GM18511 (cell line): Measurements from ENCODE around the gene EMD.
A peak's percentile ranks its signal among the peaks of the same experiment; 100 is the strongest.

ENCODE experiments used
- ATAC-seq: cut with Tn5 transposase; IDR thresholded peaks from one replicate; pipeline ENCODE4 v1.9.1; 2021; ENCODE audit warnings: mild to moderate bottlenecking, moderate library complexity; ENCODE audit not compliant: unreplicated experiment

EMD gene

DNA sequence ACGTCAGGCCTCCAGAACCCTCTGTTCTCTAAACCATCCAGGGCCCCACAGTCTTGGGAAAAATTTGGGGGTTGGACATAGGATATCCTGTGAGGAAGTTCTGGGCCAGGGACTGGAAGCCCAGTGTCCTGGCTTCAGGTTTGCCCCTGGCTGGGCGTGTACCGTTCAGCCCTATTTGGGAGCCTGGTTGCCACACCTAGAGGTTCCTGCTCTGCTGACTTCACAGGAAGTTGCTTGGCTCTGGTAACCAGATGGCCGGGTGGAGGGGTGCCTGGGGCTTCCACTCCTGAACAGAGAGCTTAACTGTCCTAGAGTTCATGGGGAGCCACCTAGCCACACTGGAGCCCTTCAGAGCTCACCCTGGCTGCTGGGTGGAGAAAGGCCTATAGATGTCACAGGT lies 33.4 kb downstream of the EMD start:
- ATAC-seq: no peak

DNA sequence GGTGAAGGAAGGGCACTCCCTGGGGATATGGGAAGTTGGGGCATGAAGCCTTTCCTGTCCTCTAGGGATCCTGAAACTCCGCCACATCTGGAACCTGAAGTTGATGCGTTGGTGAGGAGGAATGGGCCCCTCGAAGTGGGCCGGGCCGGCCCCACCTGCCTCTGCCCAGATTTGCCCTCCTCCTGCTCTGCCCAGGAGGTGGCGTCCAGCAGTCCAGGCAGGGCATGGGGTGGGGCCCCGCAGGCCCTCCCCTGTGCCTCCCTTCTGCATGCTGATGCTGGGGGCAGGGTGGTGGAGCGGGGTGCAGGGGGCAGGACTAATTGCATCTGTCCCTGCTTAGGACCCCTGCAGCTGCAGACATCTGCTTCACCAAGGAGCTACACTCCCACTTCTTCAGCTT lies 34.0 kb downstream of the EMD start:
- ATAC-seq: no peak

DNA sequence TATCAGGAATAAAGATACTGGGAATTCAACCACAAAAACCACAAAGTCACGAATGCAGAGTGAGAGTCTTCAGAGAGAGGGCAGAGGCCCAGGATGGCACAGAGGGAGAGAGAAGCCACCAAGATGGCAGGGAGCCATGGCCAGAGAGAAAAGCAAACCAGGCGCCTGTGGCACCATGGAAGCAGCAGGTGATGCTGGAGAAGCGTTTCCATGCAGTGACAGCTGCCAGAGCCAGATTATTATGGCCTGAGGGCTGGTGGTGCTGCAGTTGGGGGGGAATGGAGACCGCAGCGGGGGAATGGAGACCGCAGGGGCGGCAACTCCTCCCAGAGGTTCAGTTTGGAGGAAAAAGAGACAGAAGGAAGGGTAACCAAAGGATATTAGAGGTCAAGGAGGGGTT lies 38.1 kb downstream of the EMD start:
- no peak for ATAC-seq

DNA sequence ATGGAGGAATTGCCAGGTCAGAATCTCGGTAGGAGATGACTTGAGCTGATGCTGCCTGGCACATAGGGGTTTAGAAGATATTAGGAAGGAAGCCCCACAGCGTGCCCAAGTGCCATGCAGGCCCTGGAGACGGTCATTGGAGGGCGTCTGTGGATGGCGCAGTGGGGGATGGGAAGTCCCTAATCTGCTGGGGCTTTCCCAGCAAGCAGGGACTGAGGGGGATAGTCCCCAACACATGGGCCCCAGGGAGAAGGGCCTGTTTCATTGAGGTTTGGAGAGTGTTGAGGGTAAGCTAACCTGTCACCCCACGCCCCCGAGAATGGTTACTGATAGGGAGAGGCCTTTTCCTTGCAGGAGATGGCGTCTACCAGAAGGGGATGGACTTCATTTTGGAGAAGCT lies 40.1 kb downstream of the EMD start:
- no peak for ATAC-seq

DNA sequence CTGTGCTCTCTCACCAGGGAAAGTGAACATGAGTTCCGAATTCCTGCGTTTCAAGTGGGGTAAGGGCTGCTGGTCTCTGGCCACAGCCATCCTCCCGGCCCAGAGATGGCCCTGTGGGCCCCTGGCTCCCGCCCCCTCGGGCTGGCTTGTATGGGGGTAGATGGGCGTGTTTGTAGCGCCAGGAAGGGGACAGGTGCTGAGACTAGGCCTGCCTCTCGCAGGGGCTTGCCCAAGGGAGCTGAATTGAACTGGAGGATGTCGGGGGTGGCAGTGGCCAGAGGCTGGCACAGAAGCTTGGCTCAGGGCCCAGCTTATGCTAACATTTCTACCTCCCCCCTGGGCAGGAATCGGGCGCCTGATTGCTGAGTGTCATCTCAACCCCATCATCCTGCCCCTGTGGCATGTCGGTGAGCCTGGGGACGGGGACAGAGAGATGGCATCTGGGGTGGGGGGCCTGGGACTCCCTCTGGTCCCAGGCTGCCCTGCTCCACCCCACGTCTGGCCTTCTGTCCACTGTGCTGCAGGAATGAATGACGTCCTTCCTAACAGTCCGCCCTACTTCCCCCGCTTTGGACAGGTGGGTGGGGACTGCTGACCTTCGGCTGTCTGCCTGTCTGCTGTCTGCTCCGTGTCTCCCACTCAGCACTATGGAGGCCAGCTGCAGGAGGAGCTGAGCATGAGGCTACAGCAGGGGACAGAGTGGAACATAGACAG lies 40.8 kb downstream of the EMD start:
- ATAC-seq: no peak

DNA sequence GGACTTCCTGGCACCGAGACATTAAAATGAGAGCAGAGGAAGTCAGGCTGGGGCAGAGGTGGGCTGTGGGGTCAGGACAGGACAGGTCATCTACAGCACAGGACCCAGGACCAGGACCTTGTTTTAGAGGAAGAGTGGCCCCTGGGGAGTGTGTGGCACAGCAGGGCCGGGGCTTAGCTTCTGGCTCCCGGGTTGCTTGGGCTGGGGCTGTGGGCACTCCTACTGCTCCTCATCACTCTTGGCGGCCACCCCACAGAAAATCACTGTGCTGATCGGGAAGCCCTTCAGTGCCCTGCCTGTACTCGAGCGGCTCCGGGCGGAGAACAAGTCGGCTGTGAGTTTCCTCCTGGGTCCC lies 41.3 kb downstream of the EMD start:
- no peak for ATAC-seq

DNA sequence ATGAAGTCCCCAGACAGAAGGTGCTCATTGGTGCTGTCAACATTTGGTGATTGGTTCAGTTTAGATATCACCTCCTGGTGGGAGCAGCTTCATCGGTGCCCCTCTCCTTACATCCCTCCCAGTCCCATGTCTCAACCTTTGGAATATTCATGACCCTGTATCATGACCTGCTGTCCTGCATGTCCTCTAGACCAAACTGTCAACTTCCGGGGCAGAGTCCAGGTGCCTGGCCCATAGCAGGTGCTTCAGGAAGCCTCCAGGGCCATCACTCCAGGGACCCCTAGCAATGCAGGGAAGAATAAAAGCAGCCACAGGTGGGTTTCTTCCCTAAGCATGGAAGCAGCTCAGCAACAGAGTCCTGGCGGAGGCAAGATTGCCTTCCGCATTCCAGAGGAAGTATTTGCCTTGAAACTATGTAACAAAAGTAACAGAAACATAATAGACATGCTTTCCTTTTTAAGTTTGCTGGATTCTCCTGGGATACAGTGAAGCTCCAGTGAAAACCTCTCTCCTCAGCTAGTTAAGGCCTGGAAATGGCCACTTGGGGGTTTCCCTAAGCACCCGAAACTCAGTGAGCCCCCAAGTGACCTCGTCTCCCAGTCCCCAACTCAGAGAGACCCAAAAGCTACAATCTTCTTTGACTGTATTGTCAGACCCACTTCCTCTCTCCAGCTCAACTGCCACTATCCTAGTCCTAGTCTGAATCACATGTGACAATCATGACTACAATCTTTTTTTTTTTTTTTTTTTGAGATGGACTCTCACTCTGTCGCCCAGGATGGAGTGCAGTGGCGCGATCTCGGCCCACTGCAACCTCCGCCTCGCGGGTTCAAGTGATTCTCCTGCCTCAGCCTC lies 48.0 kb downstream of the EMD start:
- ATAC-seq: no peak

DNA sequence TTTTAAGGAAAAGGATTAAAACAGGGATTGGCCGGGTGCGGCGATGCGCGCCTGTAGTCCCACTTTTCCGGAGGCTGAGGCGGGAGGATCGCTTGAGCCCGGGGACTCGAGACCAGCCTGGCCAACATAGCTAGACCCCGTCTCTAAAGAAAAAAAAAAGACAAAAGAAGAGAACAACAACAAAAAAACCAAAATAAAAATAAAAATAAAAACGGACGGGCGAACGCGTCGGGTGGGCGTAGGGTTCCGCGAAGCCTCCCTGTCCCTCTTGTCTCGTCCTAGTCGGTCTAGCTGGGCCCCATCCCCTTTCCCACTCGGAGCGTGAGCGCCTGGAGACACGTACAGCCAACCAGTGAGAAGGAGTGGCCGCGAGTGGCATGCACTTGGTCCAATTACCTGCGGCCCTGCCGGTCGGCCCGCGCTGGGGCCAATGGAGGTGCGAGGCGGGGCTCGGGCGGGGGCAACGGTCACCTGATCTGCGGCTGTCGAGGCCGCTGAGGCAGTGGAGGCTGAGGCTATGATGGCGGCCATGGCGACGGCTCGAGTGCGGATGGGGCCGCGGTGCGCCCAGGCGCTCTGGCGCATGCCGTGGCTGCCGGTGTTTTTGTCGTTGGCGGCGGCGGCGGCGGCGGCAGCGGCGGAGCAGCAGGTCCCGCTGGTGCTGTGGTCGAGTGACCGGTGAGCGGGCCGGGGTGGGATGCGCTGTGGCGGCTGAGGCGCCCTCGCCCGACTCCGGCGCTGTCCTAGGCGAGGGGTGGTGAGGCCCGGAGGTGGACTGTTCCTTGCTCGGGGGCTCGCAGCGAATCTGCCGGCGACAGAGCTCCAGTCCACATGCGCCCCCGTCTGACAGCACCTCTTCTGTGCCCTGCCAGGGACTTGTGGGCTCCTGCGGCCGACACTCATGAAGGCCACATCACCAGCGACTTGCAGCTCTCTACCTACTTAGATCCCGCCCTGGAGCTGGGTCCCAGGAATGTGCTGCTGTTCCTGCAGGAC lies 49.4 kb downstream of the EMD start, which contains the start of gene ATP6AP1:
Gene ATP6AP1, plus strand, starts transcription at position 502 of the 996 bp plus-strand sequence. Its CDS starts 16 bp downstream, at position 518.
- peak; percentile 94 for ATAC-seq

DNA sequence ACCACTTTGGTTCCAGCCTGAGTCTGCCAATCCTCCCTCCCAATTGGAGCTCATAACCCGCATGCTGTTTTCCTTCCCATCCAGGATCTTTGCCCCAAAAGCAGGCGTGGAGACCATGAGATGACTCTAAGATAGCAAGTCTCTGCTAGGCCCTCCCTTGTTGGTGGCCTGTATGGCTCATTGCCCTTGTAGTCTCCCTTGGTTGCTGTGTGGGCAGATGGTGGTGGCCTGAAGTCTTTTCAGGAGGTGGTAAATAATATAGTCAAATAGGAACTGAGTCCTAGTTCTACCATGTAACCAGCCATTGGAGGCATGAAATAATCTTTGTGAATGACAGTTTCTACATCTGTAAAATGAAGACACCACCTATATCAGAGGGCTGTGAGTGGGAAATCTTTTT lies 50.6 kb downstream of the EMD start:
- ATAC-seq: no peak

DNA sequence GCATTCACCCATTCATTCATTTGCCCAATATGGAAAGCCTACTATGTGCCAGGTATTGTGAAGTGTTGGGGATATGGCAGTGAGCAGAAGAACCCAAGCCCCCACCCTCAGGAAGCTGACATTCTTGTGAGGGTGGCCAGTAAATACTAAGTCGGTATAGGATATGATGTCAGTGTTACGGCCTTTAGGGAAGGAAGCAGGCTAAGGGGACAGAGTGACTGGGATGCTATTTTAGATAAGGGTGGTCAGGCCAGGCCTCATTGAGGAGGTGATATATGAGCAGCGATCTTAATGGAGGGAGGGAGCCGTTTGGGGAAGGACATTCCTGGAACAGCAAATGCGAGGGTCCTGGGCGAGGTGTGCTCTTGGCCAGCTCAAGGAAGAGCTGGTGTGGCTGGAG lies 51.4 kb downstream of the EMD start:
- no peak for ATAC-seq

DNA sequence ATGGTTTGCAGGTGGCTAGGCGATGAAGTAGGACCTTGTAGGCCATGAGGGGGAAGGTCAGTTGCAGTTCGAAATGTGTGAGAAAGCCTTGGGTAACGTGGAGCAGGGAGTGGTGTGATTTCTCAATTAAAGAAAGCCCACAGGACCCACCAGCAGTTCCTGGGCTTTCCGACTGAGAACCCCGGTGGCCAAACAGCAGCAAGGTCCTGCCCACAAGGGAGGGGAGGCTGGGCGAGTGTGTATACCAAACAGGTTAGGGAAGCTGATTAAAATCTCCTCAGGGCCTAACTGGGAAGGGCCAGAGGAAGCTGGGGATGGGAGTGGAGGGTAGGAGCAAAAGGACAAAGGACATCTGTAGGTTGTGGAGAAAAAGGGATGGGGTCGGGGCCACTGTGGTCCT lies 51.8 kb downstream of the EMD start:
- no peak for ATAC-seq
